ENCODE results near the gene MRPL18.

DNA sequence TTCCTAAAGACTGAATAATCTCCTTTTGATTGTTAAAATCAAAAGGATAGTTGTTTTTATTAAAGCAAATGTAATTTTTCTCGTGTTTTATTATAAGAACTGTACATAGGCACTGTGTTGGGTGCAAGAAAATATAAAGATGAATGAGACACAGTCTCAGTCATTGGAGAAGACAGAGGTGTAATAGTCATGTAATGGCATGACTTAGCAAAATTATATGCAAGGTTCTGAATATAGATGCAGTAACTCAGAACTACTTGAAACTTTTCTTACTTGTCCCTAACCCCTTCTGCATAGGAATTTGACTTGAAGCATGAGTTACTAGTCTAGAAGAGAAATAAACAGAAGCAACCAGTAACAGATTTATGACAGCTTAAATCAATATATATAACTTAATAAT is 48.1 kb upstream of the MRPL18 start:
- TF ChIP-seq, protein P1, sequence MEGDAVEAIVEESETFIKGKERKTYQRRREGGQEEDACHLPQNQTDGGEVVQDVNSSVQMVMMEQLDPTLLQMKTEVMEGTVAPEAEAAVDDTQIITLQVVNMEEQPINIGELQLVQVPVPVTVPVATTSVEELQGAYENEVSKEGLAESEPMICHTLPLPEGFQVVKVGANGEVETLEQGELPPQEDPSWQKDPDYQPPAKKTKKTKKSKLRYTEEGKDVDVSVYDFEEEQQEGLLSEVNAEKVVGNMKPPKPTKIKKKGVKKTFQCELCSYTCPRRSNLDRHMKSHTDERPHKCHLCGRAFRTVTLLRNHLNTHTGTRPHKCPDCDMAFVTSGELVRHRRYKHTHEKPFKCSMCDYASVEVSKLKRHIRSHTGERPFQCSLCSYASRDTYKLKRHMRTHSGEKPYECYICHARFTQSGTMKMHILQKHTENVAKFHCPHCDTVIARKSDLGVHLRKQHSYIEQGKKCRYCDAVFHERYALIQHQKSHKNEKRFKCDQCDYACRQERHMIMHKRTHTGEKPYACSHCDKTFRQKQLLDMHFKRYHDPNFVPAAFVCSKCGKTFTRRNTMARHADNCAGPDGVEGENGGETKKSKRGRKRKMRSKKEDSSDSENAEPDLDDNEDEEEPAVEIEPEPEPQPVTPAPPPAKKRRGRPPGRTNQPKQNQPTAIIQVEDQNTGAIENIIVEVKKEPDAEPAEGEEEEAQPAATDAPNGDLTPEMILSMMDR (IDR thresholded peaks at IDR 0.05), result no peak
- TF ChIP-seq POLR2A (IDR thresholded peaks at IDR 0.05), result no peak

All from body of pancreas (tissue), 4 donors.